ENCODE results near the gene LY6G6F. TPM values are rescaled to one million over a fixed set of nuclear protein-coding genes. Genes with fewer than 3 reads are reported as not detected.

Gene LY6G6F
- total and polyA plus RNA-seq, 2 of the 13 experiments (the other 11 are each of a cell fraction or from before 2014, with no cell fraction given) = not detected

DNA sequence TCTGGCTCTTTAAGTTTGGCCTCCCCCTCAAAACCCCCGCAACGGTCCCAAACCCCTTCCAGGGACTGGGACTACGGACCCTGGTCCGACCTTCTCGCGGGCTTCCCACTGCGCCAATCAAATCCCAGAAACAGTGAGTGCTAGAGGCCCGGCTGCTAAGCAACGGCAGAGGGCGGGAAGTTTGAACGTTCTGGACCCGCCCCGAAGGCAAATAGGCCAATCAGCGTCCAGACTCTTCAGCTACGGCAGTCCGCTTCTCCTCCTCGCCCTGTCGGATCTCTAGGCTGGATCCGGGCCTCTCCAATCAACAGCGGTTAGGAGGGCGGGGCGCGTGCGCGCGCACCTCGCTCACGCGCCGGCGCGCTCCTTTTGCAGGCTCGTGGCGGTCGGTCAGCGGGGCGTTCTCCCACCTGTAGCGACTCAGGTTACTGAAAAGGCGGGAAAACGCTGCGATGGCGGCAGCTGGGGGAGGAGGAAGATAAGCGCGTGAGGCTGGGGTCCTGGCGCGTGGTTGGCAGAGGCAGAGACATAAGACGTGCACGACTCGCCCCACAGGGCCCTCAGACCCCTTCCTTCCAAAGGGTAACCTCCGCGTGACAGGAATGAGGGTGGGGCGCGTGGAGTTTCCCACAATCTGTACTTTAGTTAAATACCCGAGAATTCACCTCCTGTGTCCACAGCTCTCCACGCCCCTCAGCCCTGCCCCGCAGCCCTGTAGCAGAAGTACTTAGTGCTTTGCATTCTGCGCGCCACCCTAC lies 33.2 kb downstream of the LY6G6F start, which contains the start of gene MSH5 (continued):
- TF ChIP-seq PRDM15 (CRISPR knock-in tag; IDR thresholded peaks at IDR 0.05) (0 out of 2 replicates have a peak, but pooled peaks have one; percentile 46), ZNF367 (CRISPR knock-in tag; IDR thresholded peaks at IDR 0.05; ENCODE audit: borderline replicate concordance) (0 out of 2 replicates have a peak, but pooled peaks have one; percentile 33), PAX8 (CRISPR knock-in tag; IDR thresholded peaks at IDR 0.05; ENCODE audit: borderline replicate concordance) (peak; percentile 98; the same call in 1 of the 2 replicates), ZNF281 (CRISPR knock-in tag; IDR thresholded peaks at IDR 0.05; ENCODE audit: borderline replicate concordance) (peak; percentile 43; the same call in 1 of the 2 replicates), GZF1 (CRISPR knock-in tag; IDR thresholded peaks at IDR 0.05) (peak; percentile 50; the same call in 1 of the 2 replicates), POLR2AphosphoS5 (IDR thresholded peaks at IDR 0.05; ENCODE audit: low read depth, low read length) (peak; percentile 74), ZMYM3 (CRISPR knock-in tag; IDR thresholded peaks at IDR 0.05) (no peak; the same call in 1 of the 2 replicates), NFIB (CRISPR knock-in tag; IDR thresholded peaks at IDR 0.05; ENCODE audit: borderline replicate concordance) (peak; percentile 99), TFAP4 (IDR thresholded peaks at IDR 0.05; ENCODE audit: borderline replicate concordance, low read depth) (peak; percentile 69; the same call in 1 of the 2 replicates)
- TF ChIP-seq, protein P1, sequence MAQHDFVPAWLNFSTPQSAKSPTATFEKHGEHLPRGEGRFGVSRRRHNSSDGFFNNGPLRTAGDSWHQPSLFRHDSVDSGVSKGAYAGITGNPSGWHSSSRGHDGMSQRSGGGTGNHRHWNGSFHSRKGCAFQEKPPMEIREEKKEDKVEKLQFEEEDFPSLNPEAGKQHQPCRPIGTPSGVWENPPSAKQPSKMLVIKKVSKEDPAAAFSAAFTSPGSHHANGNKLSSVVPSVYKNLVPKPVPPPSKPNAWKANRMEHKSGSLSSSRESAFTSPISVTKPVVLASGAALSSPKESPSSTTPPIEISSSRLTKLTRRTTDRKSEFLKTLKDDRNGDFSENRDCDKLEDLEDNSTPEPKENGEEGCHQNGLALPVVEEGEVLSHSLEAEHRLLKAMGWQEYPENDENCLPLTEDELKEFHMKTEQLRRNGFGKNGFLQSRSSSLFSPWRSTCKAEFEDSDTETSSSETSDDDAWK (CRISPR knock-in tag; IDR thresholded peaks at IDR 0.05) = no peak
- TF ChIP-seq, protein P2, sequence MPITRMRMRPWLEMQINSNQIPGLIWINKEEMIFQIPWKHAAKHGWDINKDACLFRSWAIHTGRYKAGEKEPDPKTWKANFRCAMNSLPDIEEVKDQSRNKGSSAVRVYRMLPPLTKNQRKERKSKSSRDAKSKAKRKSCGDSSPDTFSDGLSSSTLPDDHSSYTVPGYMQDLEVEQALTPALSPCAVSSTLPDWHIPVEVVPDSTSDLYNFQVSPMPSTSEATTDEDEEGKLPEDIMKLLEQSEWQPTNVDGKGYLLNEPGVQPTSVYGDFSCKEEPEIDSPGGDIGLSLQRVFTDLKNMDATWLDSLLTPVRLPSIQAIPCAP (CRISPR knock-in tag; IDR thresholded peaks at IDR 0.05; ENCODE audit: low read depth) = peak; percentile 94
- TF ChIP-seq, protein P3, sequence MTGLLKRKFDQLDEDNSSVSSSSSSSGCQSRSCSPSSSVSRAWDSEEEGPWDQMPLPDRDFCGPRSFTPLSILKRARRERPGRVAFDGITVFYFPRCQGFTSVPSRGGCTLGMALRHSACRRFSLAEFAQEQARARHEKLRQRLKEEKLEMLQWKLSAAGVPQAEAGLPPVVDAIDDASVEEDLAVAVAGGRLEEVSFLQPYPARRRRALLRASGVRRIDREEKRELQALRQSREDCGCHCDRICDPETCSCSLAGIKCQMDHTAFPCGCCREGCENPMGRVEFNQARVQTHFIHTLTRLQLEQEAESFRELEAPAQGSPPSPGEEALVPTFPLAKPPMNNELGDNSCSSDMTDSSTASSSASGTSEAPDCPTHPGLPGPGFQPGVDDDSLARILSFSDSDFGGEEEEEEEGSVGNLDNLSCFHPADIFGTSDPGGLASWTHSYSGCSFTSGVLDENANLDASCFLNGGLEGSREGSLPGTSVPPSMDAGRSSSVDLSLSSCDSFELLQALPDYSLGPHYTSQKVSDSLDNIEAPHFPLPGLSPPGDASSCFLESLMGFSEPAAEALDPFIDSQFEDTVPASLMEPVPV (CRISPR knock-in tag; IDR thresholded peaks at IDR 0.05) = peak; percentile 100
